UCSD-AML1 (cell line): ENCODE results near the gene PLCB4.
"Not testable (repeated sequence)": the region's sequence is repeated elsewhere in the genome, so short reads cannot be mapped to it uniquely, and the experiment has no call there.

Experiments used
- DNase-seq: peaks from one replicate; lab custom pipeline; 2025; ENCODE audit not compliant: unreplicated experiment; lab: John Stamatoyannopoulos, UW

PLCB4 gene

GRCh38 chr20:9140162-9140760 lies 71.4 kb downstream of the PLCB4 start:
- peak; percentile 40 for DNase-seq

- DNase-seq, result no peak
Observed at GRCh38 chr20:9141070-9141469, 72.2 kb downstream of the PLCB4 start.

- peak; percentile 25 for DNase-seq
Observed at GRCh38 chr20:9141921-9142320, 73.0 kb downstream of the PLCB4 start.

GRCh38 chr20:9142809-9143208 lies 73.9 kb downstream of the PLCB4 start:
- no peak for DNase-seq

- no peak for DNase-seq
Observed at GRCh38 chr20:9143926-9144325, 75.0 kb downstream of the PLCB4 start.

- no peak for DNase-seq
Observed at GRCh38 chr20:9144643-9145042, 75.8 kb downstream of the PLCB4 start.

- DNase-seq, result no peak
Observed at GRCh38 chr20:9145142-9145541, 76.3 kb downstream of the PLCB4 start.

GRCh38 chr20:9146649-9147048 lies 77.8 kb downstream of the PLCB4 start:
- DNase-seq, result no peak

GRCh38 chr20:9147547-9148024 lies 78.7 kb downstream of the PLCB4 start:
- no peak for DNase-seq

GRCh38 chr20:9148291-9148690 lies 79.4 kb downstream of the PLCB4 start:
- DNase-seq, result no peak

GRCh38 chr20:9149087-9149486 lies 80.2 kb downstream of the PLCB4 start:
- no peak for DNase-seq

- no peak for DNase-seq
Observed at GRCh38 chr20:9149796-9150195, 80.9 kb downstream of the PLCB4 start.

- DNase-seq, result no peak
Observed at GRCh38 chr20:9150679-9151078, 81.8 kb downstream of the PLCB4 start.

- DNase-seq, result not testable (repeated sequence)
Observed at GRCh38 chr20:9152139-9152538, 83.3 kb downstream of the PLCB4 start.

GRCh38 chr20:9154464-9155024 lies 85.7 kb downstream of the PLCB4 start:
- no peak for DNase-seq

- no peak for DNase-seq
Observed at GRCh38 chr20:9156529-9157280, 87.8 kb downstream of the PLCB4 start.

GRCh38 chr20:9160331-9160730 lies 91.4 kb downstream of the PLCB4 start:
- no peak for DNase-seq

GRCh38 chr20:9160757-9161156 lies 91.9 kb downstream of the PLCB4 start:
- DNase-seq, result no peak

- no peak for DNase-seq
Observed at GRCh38 chr20:9161311-9161710, 92.4 kb downstream of the PLCB4 start.

- no peak for DNase-seq
Observed at GRCh38 chr20:9163251-9163650, 94.4 kb downstream of the PLCB4 start.

GRCh38 chr20:9163995-9164394 lies 95.1 kb downstream of the PLCB4 start:
- DNase-seq, result no peak

- DNase-seq, result no peak
Observed at GRCh38 chr20:9165261-9165660, 96.4 kb downstream of the PLCB4 start.
